B cell (primary cell): Measurements from ENCODE around the gene SLC4A3. TPM values are rescaled to one million over a fixed set of nuclear protein-coding genes. Genes with fewer than 3 reads are reported as not detected.

Experiments
- ATAC-seq: fragments of 200-7000 bp; cut with Tn5 transposase; one replicate; pipeline ENCODE4 v1.10.0; 2021; ENCODE audit warnings: low read depth, mild to moderate bottlenecking, moderate number of reproducible peaks, moderate library complexity
- CTCF ChIA-PET: fragments of 350-600 bp; sonication (Branson Sonifier 250); formaldehyde crosslinking; loops from one replicate; lab custom pipeline; 2021; ENCODE audit warnings: antibody characterized with exemption, inconsistent platforms; lab: Charles Lee
- POLR2A ChIA-PET: fragments of 350-600 bp; sonication (Branson Sonifier 250); formaldehyde crosslinking; loops from one replicate; lab custom pipeline; 2021; ENCODE audit warnings: antibody characterized with exemption; lab: Charles Lee
- DNase-seq: peaks from one replicate; pipeline ENCODE4 v3.0.0; 2013
- H2AFZ ChIP-seq: 2 replicates; pipeline ENCODE4 v1.6.1; 2012; ENCODE audit warnings: mild to moderate bottlenecking, low read depth, low read length; ENCODE audit not compliant: insufficient read depth, poor library complexity, severe bottlenecking
- H3K27ac ChIP-seq, 2 donors: 1 replicate in 1 of 2; 2 replicates in 1 of 2; pipeline ENCODE4 v1.5.1; 2012 to 2013; ENCODE audit warnings: low read length in 2 of 2, mild to moderate bottlenecking in 2 of 2, moderate library complexity in 1 of 2
- H3K27me3 ChIP-seq, 4 experiments: fragments of 200-600 bp in 1 of 4; sonication (generic) in 1 of 4; replicated peaks in 1 of 4; 1 replicate in 2 of 4; 2 replicates in 2 of 4; pipeline versions ENCODE4 v1.6.1 to v1.7.0; 2013 to 2016; ENCODE audit warnings: low read length in 3 of 4, mild to moderate bottlenecking in 2 of 4, mixed read lengths in 1 of 4, moderate library complexity in 1 of 4; ENCODE audit not compliant: insufficient read depth in 4 of 4, control insufficient read depth in 3 of 4; ENCODE audit errors: control extremely low read depth in 1 of 4
- H3K36me3 ChIP-seq, 2 experiments: replicated peaks in 1 of 2; 1 replicate in 1 of 2; 2 replicates in 1 of 2; pipeline versions ENCODE4 v1.6.1 to v1.7.1; 2013; ENCODE audit warnings: low read length in 1 of 2; ENCODE audit not compliant: insufficient read depth in 2 of 2, control insufficient read depth in 1 of 2; ENCODE audit errors: control extremely low read depth in 1 of 2, extremely low read depth in 1 of 2
- H3K4me1 ChIP-seq, 2 donors: fragments of 200-600 bp in 1 of 2; sonication (generic) in 1 of 2; 1 replicate in 1 of 2; 2 replicates in 1 of 2; pipeline versions ENCODE4 v1.5.1 to v1.6.1; 2013 to 2017; ENCODE audit warnings: low read length in 2 of 2; ENCODE audit not compliant: control insufficient read depth in 2 of 2, insufficient read depth in 2 of 2
- H3K4me2 ChIP-seq: replicated peaks from 2 replicates; pipeline ENCODE3; 2012; ENCODE audit warnings: mild to moderate bottlenecking, low read depth, low read length; ENCODE audit not compliant: poor library complexity, severe bottlenecking
- H3K4me3 ChIP-seq, 5 experiments: fragments of 200-600 bp in 1 of 5; sonication (generic) in 1 of 5; 1 replicate in 3 of 5; 2 replicates in 2 of 5; pipeline versions ENCODE4 v1.5.1 to v1.7.0; 2011 to 2016; ENCODE audit warnings: low read length in 4 of 5, mild to moderate bottlenecking in 4 of 5, low read depth in 2 of 5, control low read depth in 1 of 5, moderate library complexity in 1 of 5; ENCODE audit not compliant: insufficient read depth in 1 of 5; ENCODE audit errors: control extremely low read depth in 1 of 5, extremely low read depth in 1 of 5
- H3K79me2 ChIP-seq: fragments of 200-600 bp; sonication (generic); one replicate; pipeline ENCODE4 v1.6.0; 2016; ENCODE audit warnings: low read length; ENCODE audit not compliant: control insufficient read depth, insufficient read depth
- H3K9ac ChIP-seq: fragments of 200-600 bp; sonication (generic); 2 replicates; pipeline ENCODE4 v1.6.1; 2017; ENCODE audit warnings: mild to moderate bottlenecking, low read length, moderate library complexity
- H3K9me3 ChIP-seq, 3 donors: one replicate each; pipeline versions ENCODE4 v1.6.1 to v1.7.1; 2013; ENCODE audit warnings: low read length in 2 of 3; ENCODE audit not compliant: control insufficient read depth in 2 of 3, insufficient read depth in 1 of 3; ENCODE audit errors: control extremely low read depth in 1 of 3
- H4K20me1 ChIP-seq: 2 replicates; pipeline ENCODE4 v1.6.0; 2012; ENCODE audit warnings: mild to moderate bottlenecking, low read length; ENCODE audit not compliant: insufficient read depth, control insufficient read depth, poor library complexity, severe bottlenecking
- H3K27ac Mint-ChIP-seq: one replicate; pipeline ENCODE4 v1.8.0; 2021; ENCODE audit warnings: mixed read lengths
- H3K27me3 Mint-ChIP-seq: one replicate; pipeline ENCODE4 v1.8.0; 2021; ENCODE audit warnings: mixed read lengths
- H3K4me1 Mint-ChIP-seq: one replicate; pipeline ENCODE4 v1.8.0; 2021; ENCODE audit warnings: mixed read lengths
- H3K4me3 Mint-ChIP-seq: one replicate; pipeline ENCODE4 v1.8.0; 2021; ENCODE audit warnings: mixed read lengths
- H3K9me3 Mint-ChIP-seq: one replicate; pipeline ENCODE4 v1.8.0; 2022; ENCODE audit warnings: mixed read lengths; ENCODE audit not compliant: insufficient read depth
- CTCF ChIP-seq: fragments of 200-600 bp; IDR thresholded peaks from one replicate; pipeline ENCODE4 v1.8.0; 2022; ENCODE audit warnings: antibody characterized with exemption, mild to moderate bottlenecking
- EZH2 ChIP-seq: IDR thresholded peaks from 2 replicates; pipeline ENCODE4 v1.6.1; 2012; ENCODE audit warnings: borderline replicate concordance, low read depth, mild to moderate bottlenecking, moderate library complexity, low read length; ENCODE audit not compliant: insufficient read depth, poor library complexity, severe bottlenecking
- WGBS: methylation state at CpG from one replicate; pipeline ENCODE4 v1.1.5; 2013; ENCODE audit warnings: missing lambda C conversion rate; ENCODE audit not compliant: insufficient coverage; 5-methylcytosine and 5-hydroxymethylcytosine counted together
- intact Hi-C: fragments of 100-400 bp; cut with micrococcal nuclease; formaldehyde crosslinking; loops from one replicate; pipeline ENCODE4 v1.10.0; 2022
- polyA plus RNA-seq: library from polyadenylated mRNA; depleted of rRNA; stranded (reverse); fragments of >200 nt; gene quantifications from 2 replicates; pipeline ENCODE4 v1.2.3, GENCODE V29; 2012
- total RNA-seq, 2 donors: library from RNA; stranded (reverse); fragments of 120-200 nt in 1 of 2; gene quantifications; 1 replicate in 1 of 2; 2 replicates in 1 of 2; pipeline versions ENCODE4 v1.2.3 to v1.2.4, GENCODE V29; 2013 to 2022

SLC4A3 gene
- total and polyA plus RNA-seq, 2 donors (not counting 1 experiment from before 2014, with no cell fraction given): 0.16 TPM; not detected in 1

- Histone ChIP-seq H3K27ac (no peak overlapping the region), H3K36me3 (no peaks in the 10 kb centered on the region), H4K20me1 (no peaks in the 10 kb centered on the region), H3K4me3 (no peak overlapping the region), H3K79me2 (no peaks in the 10 kb centered on the region), H3K9ac (no peak overlapping the region), H3K27me3 (peaks cover 0 to 12% (median 0%) of the 10 kb centered on the region in 4 experiments), H3K4me2 (no peak overlapping the region), H3K9me3 (peaks cover 0 to 6% (median 0%) of the 10 kb centered on the region in 3 donors), H2AFZ (no peak overlapping the region), H3K4me1 (peaks cover 10 to 11% of the 10 kb centered on the region in 2 donors)
- ATAC-seq (no peak), DNase-seq (no peak)
- ChIA-PET CTCF (interaction anchor here (0.6 to 3.5 kb wide), 13 partner anchors 8 to 1731 kb away, joined by 3 to 22 read pairs (median 5); partner anchors contain the start of genes CHPF and TMEM198), POLR2A (no interaction called here)
- Mint-ChIP-seq H3K4me3 (no peak overlapping the region), H3K9me3 (no peaks in the 10 kb centered on the region), H3K27me3 (peaks cover 29% of the 10 kb centered on the region), H3K27ac (no peak overlapping the region), H3K4me1 (peaks cover 11% of the 10 kb centered on the region)
- WGBS: 84% methylated on average over 18 of the region's 23 CpGs
- intact Hi-C loops: no loop called here
- TF ChIP-seq EZH2: no peak
- TF ChIP-seq CTCF: no peak
These were observed 61.4 kb downstream of the SLC4A3 start for GRCh38 chr2:219688560-219689445.
